Activated naive CD8-positive, alpha-beta T cell treated with anti-CD3 and anti-CD28 coated beads, Interleukin-2, amount 10 ng/mL, durations not matched to agents 7 days and 5 days (primary cell): ENCODE results near the gene SLC22A23. TPM values are rescaled to one million over a fixed set of nuclear protein-coding genes. Genes with fewer than 3 reads are reported as not detected.

Experiments used
- ATAC-seq: fragments of 150-1000 bp; cut with Tn5 transposase; one replicate; pipeline ENCODE4 v1.10.0; 2021; ENCODE audit warnings: low read depth, moderate library complexity
- POLR2A ChIA-PET: fragments of 350-600 bp; sonication (Branson Sonifier 250); formaldehyde crosslinking; loops from one replicate; lab custom pipeline; 2021; ENCODE audit warnings: antibody characterized with exemption; lab: Charles Lee
- DNase-seq: peaks from one replicate; pipeline ENCODE4 v3.0.0; 2021
- H3K27ac Mint-ChIP-seq: one replicate; pipeline ENCODE4 v1.8.0; 2022; ENCODE audit warnings: mild to moderate bottlenecking, mixed read lengths
- H3K27me3 Mint-ChIP-seq: one replicate; pipeline ENCODE4 v1.8.0; 2022; ENCODE audit warnings: mild to moderate bottlenecking, moderate library complexity, mixed read lengths
- H3K36me3 Mint-ChIP-seq: one replicate; pipeline ENCODE4 v1.8.0; 2021; ENCODE audit warnings: mild to moderate bottlenecking, mixed read lengths
- H3K4me1 Mint-ChIP-seq: one replicate; pipeline ENCODE4 v1.8.0; 2021; ENCODE audit warnings: mixed read lengths
- H3K4me3 Mint-ChIP-seq: one replicate; pipeline ENCODE4 v1.8.0; 2022; ENCODE audit warnings: mild to moderate bottlenecking, moderate library complexity, mixed read lengths
- H3K9me3 Mint-ChIP-seq: one replicate; pipeline ENCODE4 v1.8.0; 2021; ENCODE audit warnings: mixed read lengths
- total RNA-seq, 2 experiments: library from RNA; stranded (reverse); gene quantifications; one replicate each; pipeline ENCODE4 v1.2.3, GENCODE V29; 2021

Gene SLC22A23
- total RNA-seq, 2 experiments from 2014 or later, result 0.82 to 1.2 TPM

- Mint-ChIP-seq H3K9me3 (no peaks in the 10 kb centered on the region), H3K4me3 (no peak overlapping the region), H3K27ac (no peak overlapping the region), H3K36me3 (no peaks in the 10 kb centered on the region), H3K4me1 (peaks cover 4% of the 10 kb centered on the region), H3K27me3 (peaks cover 6% of the 10 kb centered on the region)
- POLR2A ChIA-PET, result no interaction called here
- DNase-seq (no peak), ATAC-seq (no peak)
Observed at GRCh38 chr6:3406362-3406821, 50.5 kb downstream of the SLC22A23 start.

- Mint-ChIP-seq H3K4me3 (no peak overlapping the region), H3K27ac (no peak overlapping the region), H3K27me3 (peaks cover 6% of the 10 kb centered on the region), H3K9me3 (no peaks in the 10 kb centered on the region), H3K36me3 (no peaks in the 10 kb centered on the region), H3K4me1 (peaks cover under 1% of the 10 kb centered on the region)
- POLR2A ChIA-PET, result no interaction called here
- DNase-seq (no peak), ATAC-seq (no peak)
Observed at GRCh38 chr6:3405679-3406078, 51.2 kb downstream of the SLC22A23 start.

GRCh38 chr6:3405182-3405518, 51.7 kb downstream of the SLC22A23 start:
- Mint-ChIP-seq H3K4me1 (no peaks in the 10 kb centered on the region), H3K4me3 (no peak overlapping the region), H3K9me3 (no peaks in the 10 kb centered on the region), H3K27ac (no peak overlapping the region), H3K36me3 (no peaks in the 10 kb centered on the region), H3K27me3 (peaks cover 6% of the 10 kb centered on the region)
- DNase-seq, result no peak
- POLR2A ChIA-PET, result no interaction called here
- ATAC-seq, result no peak

GRCh38 chr6:3403238-3404173, 53.3 kb downstream of the SLC22A23 start:
- Mint-ChIP-seq H3K4me1 (no peaks in the 10 kb centered on the region), H3K36me3 (no peaks in the 10 kb centered on the region)
- POLR2A ChIA-PET, result no interaction called here

GRCh38 chr6:3402310-3403237, 54.3 kb downstream of the SLC22A23 start:
- DNase-seq, result no peak
- POLR2A ChIA-PET, result no interaction called here
- H3K27me3 Mint-ChIP-seq, result peaks cover 6% of the 10 kb centered on the region
- H3K27ac Mint-ChIP-seq, result no peak overlapping the region
- no peak for ATAC-seq
- H3K9me3 Mint-ChIP-seq, result no peaks in the 10 kb centered on the region
- no peak overlapping the region for H3K4me3 Mint-ChIP-seq
- H3K4me1 Mint-ChIP-seq, result no peaks in the 10 kb centered on the region
- no peaks in the 10 kb centered on the region for H3K36me3 Mint-ChIP-seq

More at GRCh38 chr6:3403238-3404173, 53.3 kb downstream of the SLC22A23 start:
- DNase-seq, result no peak
- peaks cover 6% of the 10 kb centered on the region for H3K27me3 Mint-ChIP-seq
- no peak overlapping the region for H3K4me3 Mint-ChIP-seq
- H3K27ac Mint-ChIP-seq, result no peak overlapping the region
- H3K9me3 Mint-ChIP-seq, result no peaks in the 10 kb centered on the region
- no peak for ATAC-seq

- no peaks in the 10 kb centered on the region for H3K36me3 Mint-ChIP-seq
- DNase-seq (no peak), ATAC-seq (no peak)
- no peaks in the 10 kb centered on the region for H3K4me1 Mint-ChIP-seq
- H3K9me3 Mint-ChIP-seq, result no peaks in the 10 kb centered on the region
- H3K27ac Mint-ChIP-seq, result no peak overlapping the region
- no peak overlapping the region for H3K4me3 Mint-ChIP-seq
- POLR2A ChIA-PET, result no interaction called here
- no peaks in the 10 kb centered on the region for H3K27me3 Mint-ChIP-seq
Observed at GRCh38 chr6:3400162-3400561, 56.7 kb downstream of the SLC22A23 start.

- ATAC-seq, result no peak
- Mint-ChIP-seq H3K4me3 (no peak overlapping the region), H3K9me3 (no peaks in the 10 kb centered on the region), H3K36me3 (no peaks in the 10 kb centered on the region), H3K27me3 (no peaks in the 10 kb centered on the region), H3K27ac (no peak overlapping the region), H3K4me1 (no peaks in the 10 kb centered on the region)
- no peak for DNase-seq
- POLR2A ChIA-PET, result no interaction called here
Observed at GRCh38 chr6:3398755-3399696, 57.8 kb downstream of the SLC22A23 start.

GRCh38 chr6:3398165-3398562, 58.7 kb downstream of the SLC22A23 start:
- ATAC-seq (no peak), DNase-seq (no peak)
- no peak overlapping the region for H3K27ac Mint-ChIP-seq
- H3K4me3 Mint-ChIP-seq, result no peak overlapping the region
- H3K36me3 Mint-ChIP-seq, result no peaks in the 10 kb centered on the region
- H3K9me3 Mint-ChIP-seq, result no peaks in the 10 kb centered on the region
- POLR2A ChIA-PET, result no interaction called here
- no peaks in the 10 kb centered on the region for H3K4me1 Mint-ChIP-seq
- H3K27me3 Mint-ChIP-seq, result no peaks in the 10 kb centered on the region

- DNase-seq (no peak), ATAC-seq (no peak)
- POLR2A ChIA-PET, result no interaction called here
- no peak overlapping the region for H3K4me3 Mint-ChIP-seq
- H3K4me1 Mint-ChIP-seq, result no peaks in the 10 kb centered on the region
- H3K9me3 Mint-ChIP-seq, result no peaks in the 10 kb centered on the region
- H3K36me3 Mint-ChIP-seq, result no peaks in the 10 kb centered on the region
- H3K27ac Mint-ChIP-seq, result no peak overlapping the region
- no peaks in the 10 kb centered on the region for H3K27me3 Mint-ChIP-seq
Observed at GRCh38 chr6:3397229-3398164, 59.4 kb downstream of the SLC22A23 start.

- no peak overlapping the region for H3K27ac Mint-ChIP-seq
- no peak overlapping the region for H3K4me3 Mint-ChIP-seq
- ATAC-seq (no peak), DNase-seq (no peak)
- H3K9me3 Mint-ChIP-seq, result no peaks in the 10 kb centered on the region
- H3K36me3 Mint-ChIP-seq, result no peaks in the 10 kb centered on the region
- no peaks in the 10 kb centered on the region for H3K27me3 Mint-ChIP-seq
- POLR2A ChIA-PET, result no interaction called here
- H3K4me1 Mint-ChIP-seq, result no peaks in the 10 kb centered on the region
Observed at GRCh38 chr6:3396503-3397180, 60.2 kb downstream of the SLC22A23 start.

- H3K27ac Mint-ChIP-seq, result no peak overlapping the region
Observed at GRCh38 chr6:3394671-3395070, 62.2 kb downstream of the SLC22A23 start.

GRCh38 chr6:3393836-3394202, 63.0 kb downstream of the SLC22A23 start:
- no peak for ATAC-seq

More at GRCh38 chr6:3394671-3395070, 62.2 kb downstream of the SLC22A23 start:
- H3K36me3 Mint-ChIP-seq, result no peaks in the 10 kb centered on the region
- H3K4me1 Mint-ChIP-seq, result no peaks in the 10 kb centered on the region
- H3K4me3 Mint-ChIP-seq, result no peak overlapping the region
- no peaks in the 10 kb centered on the region for H3K27me3 Mint-ChIP-seq
- POLR2A ChIA-PET, result no interaction called here
- H3K9me3 Mint-ChIP-seq, result no peaks in the 10 kb centered on the region
- DNase-seq, result no peak
- no peak for ATAC-seq

More at GRCh38 chr6:3393836-3394202, 63.0 kb downstream of the SLC22A23 start:
- Mint-ChIP-seq H3K9me3 (no peaks in the 10 kb centered on the region), H3K4me1 (no peaks in the 10 kb centered on the region), H3K27me3 (no peaks in the 10 kb centered on the region), H3K27ac (no peak overlapping the region), H3K4me3 (no peak overlapping the region), H3K36me3 (no peaks in the 10 kb centered on the region)
- POLR2A ChIA-PET, result no interaction called here
- DNase-seq, result no peak
